ENCODE measurements around the gene FOXG1.

The FOXG1 gene

DNA sequence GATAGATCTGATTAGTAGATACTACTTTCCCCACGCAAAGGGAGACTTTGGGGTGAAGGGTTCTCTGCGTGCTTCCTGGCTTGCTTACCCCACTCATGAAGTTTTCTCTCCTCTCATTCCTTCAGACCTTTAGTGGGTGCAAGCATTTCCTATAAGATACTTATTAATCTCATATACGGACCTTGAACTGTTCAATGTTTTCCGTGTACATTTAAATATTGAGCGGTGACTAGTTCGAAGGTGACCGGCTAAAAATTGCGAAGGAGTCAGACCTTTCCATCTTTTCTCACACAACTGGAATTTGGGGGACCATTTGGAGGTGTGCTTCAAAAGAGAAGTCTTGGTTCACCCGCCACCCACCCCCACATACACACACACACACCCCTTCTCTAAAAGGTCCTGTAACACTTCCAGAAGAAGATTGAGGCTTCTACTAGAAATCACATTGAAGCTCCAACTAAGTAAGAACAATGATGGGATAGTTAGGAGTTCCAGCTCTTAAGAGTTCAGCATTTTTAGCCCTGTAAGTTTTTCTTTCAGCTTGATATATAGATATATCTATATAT, 6.1 kb upstream of the FOXG1 start:
- no peak overlapping the region for H3K27ac ChIP-seq (replicated peaks)
- TF ChIP-seq, protein P1, sequence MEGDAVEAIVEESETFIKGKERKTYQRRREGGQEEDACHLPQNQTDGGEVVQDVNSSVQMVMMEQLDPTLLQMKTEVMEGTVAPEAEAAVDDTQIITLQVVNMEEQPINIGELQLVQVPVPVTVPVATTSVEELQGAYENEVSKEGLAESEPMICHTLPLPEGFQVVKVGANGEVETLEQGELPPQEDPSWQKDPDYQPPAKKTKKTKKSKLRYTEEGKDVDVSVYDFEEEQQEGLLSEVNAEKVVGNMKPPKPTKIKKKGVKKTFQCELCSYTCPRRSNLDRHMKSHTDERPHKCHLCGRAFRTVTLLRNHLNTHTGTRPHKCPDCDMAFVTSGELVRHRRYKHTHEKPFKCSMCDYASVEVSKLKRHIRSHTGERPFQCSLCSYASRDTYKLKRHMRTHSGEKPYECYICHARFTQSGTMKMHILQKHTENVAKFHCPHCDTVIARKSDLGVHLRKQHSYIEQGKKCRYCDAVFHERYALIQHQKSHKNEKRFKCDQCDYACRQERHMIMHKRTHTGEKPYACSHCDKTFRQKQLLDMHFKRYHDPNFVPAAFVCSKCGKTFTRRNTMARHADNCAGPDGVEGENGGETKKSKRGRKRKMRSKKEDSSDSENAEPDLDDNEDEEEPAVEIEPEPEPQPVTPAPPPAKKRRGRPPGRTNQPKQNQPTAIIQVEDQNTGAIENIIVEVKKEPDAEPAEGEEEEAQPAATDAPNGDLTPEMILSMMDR (IDR thresholded peaks at IDR 0.05; ENCODE audit: insufficient read depth, low read length): no peak
- no peak for TF ChIP-seq POLR2AphosphoS5 (IDR thresholded peaks at IDR 0.05; ENCODE audit: low read depth)
- no peak overlapping the region for H3K4me3 ChIP-seq (replicated peaks; ENCODE audit: insufficient read depth, low read length)
- no peak for DNase-seq (ENCODE audit: low read depth in 1 of 2, low spot score in 1 of 2)
- H3K27me3 ChIP-seq (ENCODE audit: insufficient read depth, poor library complexity, severe bottlenecking): peaks cover 70% of the 10 kb centered on the region

DNA sequence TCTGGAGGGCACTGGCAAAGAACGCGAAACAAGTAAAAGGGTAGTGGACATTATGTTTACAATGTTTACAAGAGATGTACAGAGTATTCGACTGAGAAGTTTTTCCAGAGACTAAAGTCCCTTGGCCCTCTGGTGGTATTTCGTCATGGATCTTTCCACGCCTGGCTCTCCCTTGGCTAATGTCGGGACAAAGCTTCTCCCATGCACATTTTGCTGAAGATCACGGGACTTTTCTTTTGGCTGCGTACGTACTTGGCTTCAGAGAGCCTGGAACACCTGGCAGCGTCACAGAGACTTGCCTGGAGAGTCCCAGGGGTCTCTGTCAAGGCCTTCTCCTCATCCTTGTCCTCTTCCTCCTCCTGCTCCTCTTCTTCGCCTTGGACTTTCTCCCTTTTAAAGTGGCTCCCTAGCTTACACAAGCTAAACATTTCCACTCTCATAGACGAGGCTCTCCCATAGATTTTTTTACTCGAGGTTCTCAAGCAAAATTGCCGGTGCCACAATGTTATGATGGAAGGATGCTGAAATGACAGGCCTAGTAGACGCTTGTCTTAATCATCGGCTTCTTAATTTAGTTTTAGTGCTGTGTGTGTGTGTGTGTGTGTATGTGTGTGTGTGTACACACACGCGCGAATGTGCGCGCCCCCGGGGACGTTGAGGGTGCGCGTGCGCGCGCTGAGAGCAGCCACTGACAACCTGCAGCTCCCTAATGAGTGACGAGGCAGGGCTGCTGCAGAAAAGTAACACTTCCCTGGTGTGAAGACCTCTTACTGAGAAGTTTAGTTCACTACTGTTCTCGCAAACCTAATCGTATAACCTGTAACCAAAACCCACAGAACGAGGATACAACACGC, 4.9 kb upstream of the FOXG1 start:
- DNase-seq (ENCODE audit: low read depth in 1 of 2, low spot score in 1 of 2): no peak
- Histone ChIP-seq H3K27me3 (ENCODE audit: insufficient read depth, poor library complexity, severe bottlenecking) (peaks cover 62% of the 10 kb centered on the region), H3K4me3 (replicated peaks; ENCODE audit: insufficient read depth, low read length) (no peak overlapping the region), H3K27ac (replicated peaks) (no peak overlapping the region)
- TF ChIP-seq, protein P1 (IDR thresholded peaks at IDR 0.05; ENCODE audit: insufficient read depth, low read length): no peak
- TF ChIP-seq GABPA (IDR thresholded peaks at IDR 0.05; ENCODE audit: low read depth) (no peak), SPI1 (IDR thresholded peaks at IDR 0.05; ENCODE audit: borderline replicate concordance, low read depth) (no peak), POLR2AphosphoS5 (IDR thresholded peaks at IDR 0.05; ENCODE audit: low read depth) (no peak)
- TF ChIP-seq, protein P2, sequence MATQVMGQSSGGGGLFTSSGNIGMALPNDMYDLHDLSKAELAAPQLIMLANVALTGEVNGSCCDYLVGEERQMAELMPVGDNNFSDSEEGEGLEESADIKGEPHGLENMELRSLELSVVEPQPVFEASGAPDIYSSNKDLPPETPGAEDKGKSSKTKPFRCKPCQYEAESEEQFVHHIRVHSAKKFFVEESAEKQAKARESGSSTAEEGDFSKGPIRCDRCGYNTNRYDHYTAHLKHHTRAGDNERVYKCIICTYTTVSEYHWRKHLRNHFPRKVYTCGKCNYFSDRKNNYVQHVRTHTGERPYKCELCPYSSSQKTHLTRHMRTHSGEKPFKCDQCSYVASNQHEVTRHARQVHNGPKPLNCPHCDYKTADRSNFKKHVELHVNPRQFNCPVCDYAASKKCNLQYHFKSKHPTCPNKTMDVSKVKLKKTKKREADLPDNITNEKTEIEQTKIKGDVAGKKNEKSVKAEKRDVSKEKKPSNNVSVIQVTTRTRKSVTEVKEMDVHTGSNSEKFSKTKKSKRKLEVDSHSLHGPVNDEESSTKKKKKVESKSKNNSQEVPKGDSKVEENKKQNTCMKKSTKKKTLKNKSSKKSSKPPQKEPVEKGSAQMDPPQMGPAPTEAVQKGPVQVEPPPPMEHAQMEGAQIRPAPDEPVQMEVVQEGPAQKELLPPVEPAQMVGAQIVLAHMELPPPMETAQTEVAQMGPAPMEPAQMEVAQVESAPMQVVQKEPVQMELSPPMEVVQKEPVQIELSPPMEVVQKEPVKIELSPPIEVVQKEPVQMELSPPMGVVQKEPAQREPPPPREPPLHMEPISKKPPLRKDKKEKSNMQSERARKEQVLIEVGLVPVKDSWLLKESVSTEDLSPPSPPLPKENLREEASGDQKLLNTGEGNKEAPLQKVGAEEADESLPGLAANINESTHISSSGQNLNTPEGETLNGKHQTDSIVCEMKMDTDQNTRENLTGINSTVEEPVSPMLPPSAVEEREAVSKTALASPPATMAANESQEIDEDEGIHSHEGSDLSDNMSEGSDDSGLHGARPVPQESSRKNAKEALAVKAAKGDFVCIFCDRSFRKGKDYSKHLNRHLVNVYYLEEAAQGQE (IDR thresholded peaks at IDR 0.05; ENCODE audit: insufficient replicate concordance, low read depth): no peak

DNA sequence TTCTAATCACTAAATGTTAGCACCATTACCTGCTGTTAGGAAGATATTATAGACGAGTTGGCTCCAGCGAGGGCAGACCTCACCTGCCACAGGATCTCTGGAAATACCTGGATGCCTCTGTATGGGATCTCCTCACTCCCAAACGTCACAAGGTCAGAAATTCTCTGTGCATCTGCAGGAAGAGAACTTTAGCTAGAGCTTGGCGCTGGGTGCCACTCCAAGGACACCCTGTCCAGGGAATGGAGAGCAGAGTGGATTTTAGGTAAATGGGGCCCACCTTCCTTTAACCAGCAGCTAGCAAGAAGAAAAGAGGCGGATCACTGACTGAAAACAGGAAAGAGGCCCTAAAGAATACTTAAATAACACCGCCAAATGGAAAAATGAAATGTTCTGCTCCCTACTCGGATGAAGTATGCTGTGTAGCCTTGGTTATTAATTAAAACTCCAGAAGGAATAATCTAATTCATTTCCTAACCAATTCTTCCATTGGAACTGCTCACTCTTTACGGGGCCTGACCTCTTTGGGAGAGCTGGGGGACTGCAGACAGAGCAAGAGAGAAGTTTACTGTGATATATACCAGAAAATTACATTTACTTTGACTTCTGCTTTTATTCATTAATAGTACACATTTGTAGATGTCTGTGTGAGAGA, 4.2 kb upstream of the FOXG1 start:
- no peak for DNase-seq (ENCODE audit: low read depth in 1 of 2, low spot score in 1 of 2)
- H3K27ac ChIP-seq (replicated peaks): no peak overlapping the region
- TF ChIP-seq SPI1 (IDR thresholded peaks at IDR 0.05; ENCODE audit: borderline replicate concordance, low read depth) (no peak), GABPA (IDR thresholded peaks at IDR 0.05; ENCODE audit: low read depth) (no peak), POLR2AphosphoS5 (IDR thresholded peaks at IDR 0.05; ENCODE audit: low read depth) (no peak)
- TF ChIP-seq, protein P2 (IDR thresholded peaks at IDR 0.05; ENCODE audit: insufficient replicate concordance, low read depth): no peak
- TF ChIP-seq, protein P1 (IDR thresholded peaks at IDR 0.05; ENCODE audit: insufficient read depth, low read length): no peak
- peaks cover 56% of the 10 kb centered on the region for H3K27me3 ChIP-seq (ENCODE audit: insufficient read depth, poor library complexity, severe bottlenecking)
- no peak overlapping the region for H3K4me3 ChIP-seq (replicated peaks; ENCODE audit: insufficient read depth, low read length)
